Stimulated activated naive CD4-positive, alpha-beta T cell treated with Interleukin-2 at 50 U/mL for 16 hours (primary cell): ENCODE results near the gene SMIM10.
"Not testable (repeated sequence)": the region's sequence is repeated elsewhere in the genome, so short reads cannot be mapped to it uniquely, and the experiment has no call there.

Source experiments
- DNase-seq: peaks from one replicate; lab custom pipeline; 2025; lab: John Stamatoyannopoulos, UW

The SMIM10 gene

GRCh38 chrX:134990801-134991481 lies at the start of gene SMIM10:
Gene SMIM10 (plus strand): TSS chrX:134990991. CDS start chrX:134991096, 105 bp downstream.
- DNase-seq = peak; percentile 9

- not testable (repeated sequence) for DNase-seq
Observed at GRCh38 chrX:134946364-134946763, 44.4 kb upstream of the SMIM10 start.

- no peak for DNase-seq
Observed at GRCh38 chrX:134948333-134949241, 42.2 kb upstream of the SMIM10 start.

GRCh38 chrX:134949271-134949670 lies 41.5 kb upstream of the SMIM10 start:
- no peak for DNase-seq

GRCh38 chrX:134957836-134958235 lies 33.0 kb upstream of the SMIM10 start:
- DNase-seq = no peak

- DNase-seq = not testable (repeated sequence)
Observed at GRCh38 chrX:134960366-134960765, 30.4 kb upstream of the SMIM10 start.

- no peak for DNase-seq
Observed at GRCh38 chrX:134963041-134963440, 27.8 kb upstream of the SMIM10 start.

- DNase-seq = no peak
Observed at GRCh38 chrX:134969726-134970125, 21.1 kb upstream of the SMIM10 start.

GRCh38 chrX:134971926-134972325 lies 18.9 kb upstream of the SMIM10 start:
- DNase-seq = no peak

GRCh38 chrX:134975516-134975915 lies 15.3 kb upstream of the SMIM10 start:
- DNase-seq = no peak

GRCh38 chrX:134981910-134982309 lies 8.9 kb upstream of the SMIM10 start:
- DNase-seq = no peak

GRCh38 chrX:134982748-134983147 lies 8.0 kb upstream of the SMIM10 start:
- DNase-seq = no peak

GRCh38 chrX:134985479-134985878 lies 5.3 kb upstream of the SMIM10 start:
- DNase-seq = no peak

- no peak for DNase-seq
Observed at GRCh38 chrX:134990475-134990800, 353 bp upstream of the SMIM10 start.

GRCh38 chrX:134997646-134998045 lies 6.9 kb downstream of the SMIM10 start:
- DNase-seq = no peak

GRCh38 chrX:134998246-134998645 lies 7.5 kb downstream of the SMIM10 start:
- no peak for DNase-seq

GRCh38 chrX:134999469-134999868 lies 8.7 kb downstream of the SMIM10 start:
- DNase-seq = no peak

GRCh38 chrX:135000516-135000915 lies 9.7 kb downstream of the SMIM10 start:
- DNase-seq = no peak

- DNase-seq = peak; percentile 81
Observed at GRCh38 chrX:135003876-135004623, 13.3 kb downstream of the SMIM10 start.

- no peak for DNase-seq
Observed at GRCh38 chrX:135006187-135006586, 15.4 kb downstream of the SMIM10 start.

GRCh38 chrX:135009057-135009610 lies 18.3 kb downstream of the SMIM10 start:
- no peak for DNase-seq

GRCh38 chrX:135009838-135010237 lies 19.0 kb downstream of the SMIM10 start:
- no peak for DNase-seq
